ENCODE results near the gene KCNIP1. TPM values are rescaled to one million over a fixed set of nuclear protein-coding genes. Genes with fewer than 3 reads are reported as not detected.

Gene KCNIP1
- total RNA-seq, 1 donor from 2014 or later: 5.3 TPM

DNA sequence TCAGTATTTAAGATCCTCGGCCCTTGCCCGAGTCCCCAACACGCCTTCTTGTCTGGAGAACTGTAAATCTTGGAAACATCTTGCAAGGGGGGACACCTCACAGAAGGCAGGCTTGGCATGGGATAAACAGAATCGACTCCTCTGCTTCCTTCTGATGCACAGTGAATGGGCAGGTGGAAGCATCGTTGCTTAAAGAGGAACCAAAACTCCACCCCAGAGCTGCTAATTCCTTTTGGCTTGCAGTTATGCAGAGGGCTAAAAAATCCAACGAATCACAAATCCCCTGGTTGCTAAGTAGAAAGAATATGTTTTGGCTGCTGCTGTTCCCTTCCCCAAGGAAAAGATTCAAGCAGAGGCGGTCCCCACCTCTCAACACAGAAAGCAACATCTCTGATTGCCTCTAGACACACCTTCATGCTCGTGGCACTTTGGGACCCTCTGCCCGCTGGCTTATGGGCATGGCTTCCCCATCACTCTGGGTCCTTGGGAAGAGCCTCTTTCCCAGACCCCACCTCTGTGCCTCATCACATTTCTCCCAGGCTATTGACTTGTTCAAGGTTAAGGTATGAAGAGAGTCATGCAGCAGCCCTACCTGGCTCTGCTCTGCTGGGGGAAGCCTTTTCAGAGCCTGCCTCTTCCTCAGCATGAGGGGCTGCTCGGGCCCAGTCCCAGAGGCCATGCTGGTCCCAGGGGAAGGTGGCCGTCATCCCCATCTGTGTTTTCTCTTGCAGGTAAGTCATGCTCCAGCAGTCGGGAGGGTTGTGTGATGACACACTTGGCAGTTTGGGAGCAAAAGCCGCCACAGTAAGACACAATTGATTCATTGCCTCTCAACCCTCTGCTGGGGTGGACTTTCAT, 137.1 kb downstream of the KCNIP1 start:
- Mint-ChIP-seq H3K27ac (no peak overlapping the region), H3K36me3 (no peaks in the 10 kb centered on the region), H3K27me3 (peaks cover 36% of the 10 kb centered on the region), H3K4me3 (no peak overlapping the region), H3K4me1 (ENCODE audit: unreplicated experiment) (peaks cover 5% of the 10 kb centered on the region), H3K9me3 (no peaks in the 10 kb centered on the region)
- no peak for DNase-seq (ENCODE audit: extremely low spot score, unreplicated experiment)
- TF ChIP-seq, protein P1, sequence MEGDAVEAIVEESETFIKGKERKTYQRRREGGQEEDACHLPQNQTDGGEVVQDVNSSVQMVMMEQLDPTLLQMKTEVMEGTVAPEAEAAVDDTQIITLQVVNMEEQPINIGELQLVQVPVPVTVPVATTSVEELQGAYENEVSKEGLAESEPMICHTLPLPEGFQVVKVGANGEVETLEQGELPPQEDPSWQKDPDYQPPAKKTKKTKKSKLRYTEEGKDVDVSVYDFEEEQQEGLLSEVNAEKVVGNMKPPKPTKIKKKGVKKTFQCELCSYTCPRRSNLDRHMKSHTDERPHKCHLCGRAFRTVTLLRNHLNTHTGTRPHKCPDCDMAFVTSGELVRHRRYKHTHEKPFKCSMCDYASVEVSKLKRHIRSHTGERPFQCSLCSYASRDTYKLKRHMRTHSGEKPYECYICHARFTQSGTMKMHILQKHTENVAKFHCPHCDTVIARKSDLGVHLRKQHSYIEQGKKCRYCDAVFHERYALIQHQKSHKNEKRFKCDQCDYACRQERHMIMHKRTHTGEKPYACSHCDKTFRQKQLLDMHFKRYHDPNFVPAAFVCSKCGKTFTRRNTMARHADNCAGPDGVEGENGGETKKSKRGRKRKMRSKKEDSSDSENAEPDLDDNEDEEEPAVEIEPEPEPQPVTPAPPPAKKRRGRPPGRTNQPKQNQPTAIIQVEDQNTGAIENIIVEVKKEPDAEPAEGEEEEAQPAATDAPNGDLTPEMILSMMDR (conservative IDR thresholded peaks at IDR 0.05): no peak

DNA sequence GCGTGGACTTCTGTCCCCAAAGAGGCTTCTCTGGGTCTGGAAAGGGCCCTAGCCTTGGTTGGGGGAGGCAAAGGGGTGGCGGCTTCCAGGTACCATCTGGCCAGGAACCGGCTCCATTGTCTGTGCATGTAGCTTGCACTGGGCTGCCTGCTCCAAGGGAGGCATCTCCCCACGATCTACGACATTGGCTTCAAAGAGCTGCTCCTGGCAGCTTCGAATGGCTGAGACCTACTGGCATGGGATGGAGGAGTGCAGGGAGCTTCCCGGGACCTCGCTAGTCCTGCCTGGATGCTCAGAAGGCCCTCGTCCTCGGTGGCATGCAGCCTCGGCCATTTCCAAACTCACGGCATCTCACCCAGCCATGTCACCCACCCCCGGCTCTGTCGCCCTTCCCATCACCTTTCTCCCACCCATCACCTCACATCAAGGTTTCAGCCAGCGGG, 137.8 kb downstream of the KCNIP1 start:
- Mint-ChIP-seq H3K9me3 (no peaks in the 10 kb centered on the region), H3K4me3 (no peak overlapping the region), H3K36me3 (no peaks in the 10 kb centered on the region), H3K27ac (no peak overlapping the region), H3K27me3 (peaks cover 34% of the 10 kb centered on the region), H3K4me1 (ENCODE audit: unreplicated experiment) (peaks cover 5% of the 10 kb centered on the region)
- TF ChIP-seq, protein P1 (conservative IDR thresholded peaks at IDR 0.05): no peak
- no peak for DNase-seq (ENCODE audit: extremely low spot score, unreplicated experiment)

DNA sequence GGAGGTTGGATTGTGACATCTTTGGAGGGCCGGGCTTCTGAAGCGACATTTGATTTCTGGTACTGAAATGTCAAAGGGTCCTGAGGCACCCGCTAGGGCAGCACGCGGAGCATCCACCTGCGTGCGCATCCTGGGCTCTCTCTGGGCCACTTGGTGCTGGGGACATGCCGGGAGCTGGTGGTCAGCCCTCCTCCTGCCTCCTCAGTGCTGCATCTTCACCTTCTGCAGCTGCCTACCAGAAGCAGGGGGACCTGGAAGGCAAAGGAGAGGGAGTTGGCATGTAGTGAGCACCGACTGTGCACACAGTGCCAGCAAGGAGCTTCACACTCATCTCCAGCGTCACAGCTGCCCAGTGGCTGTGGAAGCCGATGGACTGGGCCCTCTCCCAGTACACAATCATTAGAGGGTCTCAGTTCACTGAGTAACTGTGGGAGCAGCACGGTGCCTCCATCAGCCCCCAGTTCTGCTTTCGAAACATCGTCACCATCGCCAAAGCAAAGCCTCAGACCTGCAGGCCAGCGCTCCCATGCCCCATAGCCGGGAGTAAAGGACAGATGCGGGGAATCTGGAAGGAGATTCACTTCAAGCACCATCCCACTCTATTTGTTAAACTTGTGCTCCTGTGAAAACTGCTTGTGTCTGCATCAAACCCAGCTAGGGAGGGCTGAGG, 138.4 kb downstream of the KCNIP1 start:
- no peak for DNase-seq (ENCODE audit: extremely low spot score, unreplicated experiment)
- H3K36me3 Mint-ChIP-seq: no peaks in the 10 kb centered on the region
- TF ChIP-seq, protein P1 (conservative IDR thresholded peaks at IDR 0.05): no peak
- H3K27ac Mint-ChIP-seq: no peak overlapping the region
- peaks cover 5% of the 10 kb centered on the region for H3K4me1 Mint-ChIP-seq (ENCODE audit: unreplicated experiment)
- H3K9me3 Mint-ChIP-seq: no peaks in the 10 kb centered on the region
- peaks cover 36% of the 10 kb centered on the region for H3K27me3 Mint-ChIP-seq
- H3K4me3 Mint-ChIP-seq: no peak overlapping the region

DNA sequence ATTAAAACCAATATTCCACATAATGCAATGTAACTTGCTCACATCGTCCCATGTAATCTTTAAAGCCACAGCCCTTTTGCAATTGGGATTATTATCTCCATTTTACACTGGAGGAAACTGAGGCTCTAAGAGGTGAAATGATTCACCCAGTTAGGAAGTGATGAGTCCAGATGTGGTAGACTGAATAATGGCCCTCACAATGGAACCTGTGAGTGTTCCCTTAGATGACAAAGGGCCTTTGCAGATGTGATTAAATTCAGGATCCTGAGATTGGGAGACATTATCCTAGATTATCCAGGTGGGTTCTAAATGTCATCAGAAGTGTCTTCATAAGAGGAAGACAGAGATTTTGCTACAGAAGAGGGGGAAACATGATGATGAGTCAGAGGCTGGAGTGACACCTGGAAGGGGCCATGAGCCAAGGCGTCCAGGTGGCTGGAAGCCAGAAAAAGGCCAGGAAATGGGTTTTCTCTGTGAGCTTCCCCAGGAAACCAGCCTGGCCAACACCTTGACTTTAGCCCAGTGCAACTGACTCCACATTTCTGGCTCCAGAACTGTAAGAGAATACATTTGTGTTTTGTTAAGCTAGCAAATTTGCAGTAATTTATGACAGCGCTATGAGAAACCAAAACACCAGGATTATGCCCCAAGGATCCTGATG, 139.1 kb downstream of the KCNIP1 start:
- TF ChIP-seq, protein P1 (conservative IDR thresholded peaks at IDR 0.05): no peak
- no peak overlapping the region for H3K4me3 Mint-ChIP-seq
- no peak overlapping the region for H3K27ac Mint-ChIP-seq
- no peak for DNase-seq (ENCODE audit: extremely low spot score, unreplicated experiment)
- no peaks in the 10 kb centered on the region for H3K36me3 Mint-ChIP-seq
- H3K4me1 Mint-ChIP-seq (ENCODE audit: unreplicated experiment): peaks cover 5% of the 10 kb centered on the region
- no peaks in the 10 kb centered on the region for H3K9me3 Mint-ChIP-seq
- peaks cover 31% of the 10 kb centered on the region for H3K27me3 Mint-ChIP-seq

DNA sequence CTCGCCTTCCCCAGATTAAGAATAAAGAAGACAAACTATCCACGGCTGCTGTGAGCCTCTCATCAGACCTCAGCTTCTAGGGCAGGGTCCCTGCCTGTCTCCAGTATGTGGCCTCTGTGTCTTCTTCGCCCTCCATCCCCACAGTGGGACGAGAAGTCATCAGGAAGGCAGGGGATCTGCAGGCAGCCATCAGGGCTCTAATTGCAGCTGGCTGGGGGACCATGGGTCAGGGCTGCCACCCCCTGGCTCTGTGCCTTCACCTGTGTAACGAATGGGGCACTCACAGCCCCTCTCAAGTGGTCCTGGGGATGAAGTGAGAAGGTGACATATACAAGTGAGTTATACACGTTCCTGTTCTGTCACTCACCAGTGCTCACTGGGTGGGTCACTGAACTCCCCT, 139.8 kb downstream of the KCNIP1 start:
- TF ChIP-seq, protein P1 (conservative IDR thresholded peaks at IDR 0.05): no peak
- Mint-ChIP-seq H3K36me3 (no peaks in the 10 kb centered on the region), H3K27me3 (peaks cover 34% of the 10 kb centered on the region), H3K27ac (no peak overlapping the region), H3K9me3 (no peaks in the 10 kb centered on the region), H3K4me1 (ENCODE audit: unreplicated experiment) (peaks cover 3% of the 10 kb centered on the region), H3K4me3 (no peak overlapping the region)
- no peak for DNase-seq (ENCODE audit: extremely low spot score, unreplicated experiment)

Measured in type B pancreatic cell (in vitro differentiated cells).